T-helper 1 cell (primary cell): Measurements from ENCODE around the gene FCMR.

Source experiments
- DNase-seq, 5 donors: peaks; one replicate each; pipeline ENCODE4 v3.0.0-alpha.2; 2012 to 2020
- total RNA-seq, 4 donors: gene quantifications; one replicate each; lab custom pipeline; 2026; lab: John Stamatoyannopoulos, UW

FCMR gene
- 92.5 to 187 (median 151) reads per million in 4 donors for total RNA-seq

GRCh38 chr1:206921772-206922265, at the start of gene FCMR:
Gene FCMR (minus strand): TSS chr1:206921941. CDS start chr1:206921854, 87 bp downstream.
- DNase-seq = peak in 4 of 5 donors; percentile 21 to 79 (median 36)

GRCh38 chr1:206971029-206971655, 49.4 kb upstream of the FCMR start:
- DNase-seq = no peak

DNA sequence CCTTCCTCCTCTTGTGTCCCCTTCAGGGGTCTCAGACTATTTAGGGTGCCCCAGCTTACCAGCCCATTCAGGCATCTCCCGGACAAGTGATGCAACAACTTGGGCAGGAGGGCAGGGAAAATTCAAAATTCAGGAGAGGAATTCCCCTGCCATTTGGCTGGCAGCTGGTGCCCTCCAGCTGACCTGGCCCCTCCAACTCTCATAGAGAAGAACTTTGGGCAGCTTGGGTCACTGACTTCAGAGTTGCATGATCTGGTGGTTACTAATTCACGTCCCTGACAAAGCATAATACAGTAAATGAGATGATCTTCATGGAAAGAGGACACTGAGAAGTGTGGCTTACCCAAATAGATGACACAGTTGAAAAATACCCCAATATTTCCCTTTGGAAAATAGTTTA, 48.7 kb upstream of the FCMR start, which contains the start of gene FCAMR:
Gene FCAMR (minus strand): TSS at position 15 of the 400 bp plus-strand sequence. CDS start 335 bp downstream, outside the sequence.
- DNase-seq = no peak

DNA sequence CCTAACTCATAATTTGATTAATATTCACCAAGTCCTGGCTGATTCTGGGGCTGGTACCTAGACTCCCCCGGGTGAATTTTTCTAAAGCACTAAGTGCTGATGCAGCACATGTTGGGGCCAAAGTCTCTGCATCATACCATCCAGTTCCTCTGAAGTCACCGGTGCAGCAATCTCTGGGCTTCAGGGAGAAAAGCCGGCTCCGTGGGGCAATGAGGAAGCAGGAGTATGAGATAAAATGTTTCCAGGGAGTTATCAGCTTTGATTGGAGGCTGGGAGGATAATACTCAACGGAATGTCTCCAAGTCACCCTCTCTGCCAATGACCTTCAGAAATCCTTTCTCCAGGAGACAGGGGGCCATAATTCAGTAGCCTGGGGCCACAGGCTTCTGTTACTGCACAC, 47.3 kb upstream of the FCMR start:
- DNase-seq = no peak

GRCh38 chr1:206967096-206967849, 45.5 kb upstream of the FCMR start:
- peak in 1 of 5 donors; percentile 40 for DNase-seq

- no peak for DNase-seq
Observed at GRCh38 chr1:206965781-206966180, 44.0 kb upstream of the FCMR start.

DNA sequence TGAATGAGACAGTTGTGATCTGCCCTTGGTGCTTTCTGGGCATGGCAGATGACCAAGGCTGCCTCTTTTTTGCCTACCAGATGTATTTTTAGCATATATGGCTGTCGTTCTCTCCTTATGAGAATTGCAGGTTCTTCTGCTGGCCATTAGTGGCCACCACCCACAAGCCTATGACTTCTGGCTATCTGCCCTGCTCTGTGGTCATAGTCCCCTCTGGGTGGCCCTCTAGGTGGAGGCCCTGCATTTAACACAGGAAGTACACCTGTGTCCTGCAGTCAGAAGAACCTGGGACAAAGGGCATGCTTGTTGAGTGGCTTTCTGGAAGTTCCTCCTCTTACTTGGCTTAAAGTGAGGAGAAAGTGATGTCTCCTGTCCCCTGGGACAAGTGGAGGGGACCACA, 42.0 kb upstream of the FCMR start:
- DNase-seq = no peak

DNA sequence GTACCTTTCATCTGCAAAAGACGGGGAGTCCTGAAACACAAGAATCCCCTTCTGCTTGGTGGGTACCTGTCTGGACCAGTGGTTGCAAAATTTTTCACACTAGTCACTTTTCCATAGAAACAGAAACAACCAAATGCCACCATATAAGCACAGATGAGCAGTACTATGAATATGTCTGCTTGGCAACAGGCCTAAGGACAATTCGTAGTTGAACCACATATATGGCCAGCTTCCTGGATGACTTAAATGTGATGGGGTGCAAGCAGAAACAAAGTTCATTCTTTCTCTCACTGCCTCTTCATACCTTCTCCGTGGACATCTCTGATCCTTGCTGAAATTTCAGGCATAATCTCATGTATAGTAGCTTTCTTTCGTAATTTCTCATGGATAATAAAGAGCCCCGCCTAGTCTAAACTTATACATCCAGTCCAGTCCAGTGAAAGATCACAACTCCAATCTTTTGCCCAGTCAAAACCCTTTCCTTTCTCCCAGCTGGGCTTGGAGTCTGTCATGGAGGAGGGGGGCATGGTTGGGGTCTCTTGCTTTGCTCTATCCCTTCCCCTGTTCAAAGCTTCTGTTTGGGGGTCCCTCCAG, 41.5 kb upstream of the FCMR start:
- DNase-seq = no peak

- no peak for DNase-seq
Observed at GRCh38 chr1:206962272-206962671, 40.5 kb upstream of the FCMR start.

DNA sequence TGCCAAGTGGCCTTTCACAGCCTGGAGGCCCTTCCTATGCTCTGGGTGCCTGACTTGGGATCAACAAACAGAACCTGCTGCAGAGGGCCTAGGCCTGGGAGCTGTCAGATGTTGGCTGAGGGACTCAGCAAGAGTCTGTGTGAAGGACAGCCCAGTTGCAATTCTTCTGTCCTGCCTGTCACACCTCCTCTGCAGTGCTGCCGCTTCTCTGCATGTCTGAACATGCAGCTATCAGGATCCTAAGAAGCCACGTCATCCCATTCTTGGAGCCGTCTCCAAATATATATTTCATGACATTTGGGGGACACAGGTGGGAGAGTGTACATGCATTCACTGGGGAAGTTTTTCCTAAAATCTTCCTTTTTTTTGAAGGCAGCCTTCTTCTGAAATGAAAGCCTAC, 39.9 kb upstream of the FCMR start:
- no peak for DNase-seq

- DNase-seq = no peak
Observed at GRCh38 chr1:206960676-206961386, 39.1 kb upstream of the FCMR start.

DNA sequence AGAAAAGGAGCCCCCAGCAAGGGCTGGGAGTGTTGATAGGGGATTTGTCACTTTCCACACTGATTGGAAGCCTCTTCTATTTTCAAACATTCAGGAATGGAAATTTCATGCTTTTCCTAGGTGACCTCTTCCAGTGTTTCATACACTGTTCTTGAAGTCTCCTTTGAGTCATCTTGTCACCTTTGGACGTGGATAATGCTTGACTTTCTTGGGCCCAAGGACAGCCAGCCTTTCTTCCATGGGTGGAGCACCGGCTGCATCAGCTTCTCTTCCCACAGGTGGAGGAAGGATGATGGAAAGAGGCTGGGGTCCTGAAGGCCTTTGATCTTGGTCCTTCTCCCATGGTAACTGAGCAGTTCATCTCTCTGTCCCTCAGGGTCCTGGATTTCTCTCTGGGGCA, 36.4 kb upstream of the FCMR start:
- DNase-seq = no peak

GRCh38 chr1:206957639-206958038, 35.9 kb upstream of the FCMR start:
- no peak for DNase-seq

DNA sequence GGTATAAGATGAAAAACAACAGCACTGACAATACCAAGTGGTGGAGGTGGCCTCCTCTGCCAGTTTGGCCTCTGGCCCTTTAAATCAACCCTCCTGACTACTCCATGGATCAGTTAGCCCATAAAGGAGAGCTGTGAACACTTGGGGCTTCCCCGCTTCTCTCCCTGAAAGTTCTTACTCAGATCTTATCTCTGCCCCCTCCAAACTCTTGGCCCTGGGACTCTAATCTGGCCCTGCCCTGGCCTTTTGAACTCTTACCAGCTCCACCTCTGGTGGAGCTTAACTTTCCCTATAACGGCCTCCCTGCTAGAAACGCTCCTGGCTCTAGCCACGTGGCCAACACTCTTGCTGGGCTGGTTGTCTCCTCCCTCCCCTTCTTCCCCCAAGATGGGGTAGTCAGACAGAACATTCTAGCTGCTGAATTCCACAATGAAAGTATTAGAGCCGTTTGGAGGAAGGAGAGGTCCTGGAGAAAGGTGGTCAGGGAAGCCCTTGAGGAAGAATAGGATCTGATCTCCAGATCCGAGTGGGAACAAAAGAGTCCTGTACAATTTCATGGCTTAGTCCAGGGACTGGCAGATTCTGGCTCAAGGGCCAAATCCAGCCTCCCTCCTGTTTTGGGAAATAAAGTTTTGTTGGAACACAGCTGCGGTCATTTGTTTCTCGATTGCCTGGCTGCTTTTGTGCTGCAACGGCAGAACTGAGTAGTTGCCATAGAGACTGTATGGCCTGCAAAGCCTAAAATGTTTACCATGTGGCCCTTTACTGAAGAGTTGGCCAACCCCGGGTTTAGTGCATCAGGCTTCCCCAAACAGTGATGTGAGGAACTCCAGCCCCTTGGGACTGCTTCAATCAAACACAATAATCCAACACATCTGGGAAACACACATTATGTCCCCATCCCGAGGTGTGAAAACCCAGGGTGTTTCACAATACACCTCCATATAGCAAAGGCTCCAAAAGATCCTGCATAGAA, 34.0 kb upstream of the FCMR start:
- DNase-seq = no peak

GRCh38 chr1:206954459-206955342, 33.0 kb upstream of the FCMR start:
- no peak for DNase-seq

- DNase-seq = no peak
Observed at GRCh38 chr1:206953626-206954025, 31.9 kb upstream of the FCMR start.

DNA sequence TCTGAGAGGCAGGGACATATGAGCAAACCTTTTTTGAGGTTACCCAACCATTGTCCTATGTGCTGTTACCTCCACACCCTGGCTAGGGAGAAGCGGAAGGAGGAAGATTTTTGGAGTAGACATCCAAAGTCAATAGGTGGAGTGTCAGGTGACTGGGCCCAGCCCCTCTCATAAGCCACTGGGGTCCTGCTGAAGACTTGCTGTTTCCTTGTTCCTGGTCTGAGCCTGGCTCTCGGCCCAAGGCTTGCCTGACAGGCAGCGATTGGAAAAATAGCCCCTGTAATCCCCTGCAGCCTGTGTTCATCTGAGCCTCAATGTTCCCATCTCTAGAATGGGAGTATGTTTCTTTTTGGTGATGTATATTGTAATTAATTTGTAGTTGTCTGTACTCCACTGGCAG, 31.4 kb upstream of the FCMR start:
- no peak for DNase-seq

GRCh38 chr1:206952171-206952570, 30.4 kb upstream of the FCMR start:
- no peak for DNase-seq

DNA sequence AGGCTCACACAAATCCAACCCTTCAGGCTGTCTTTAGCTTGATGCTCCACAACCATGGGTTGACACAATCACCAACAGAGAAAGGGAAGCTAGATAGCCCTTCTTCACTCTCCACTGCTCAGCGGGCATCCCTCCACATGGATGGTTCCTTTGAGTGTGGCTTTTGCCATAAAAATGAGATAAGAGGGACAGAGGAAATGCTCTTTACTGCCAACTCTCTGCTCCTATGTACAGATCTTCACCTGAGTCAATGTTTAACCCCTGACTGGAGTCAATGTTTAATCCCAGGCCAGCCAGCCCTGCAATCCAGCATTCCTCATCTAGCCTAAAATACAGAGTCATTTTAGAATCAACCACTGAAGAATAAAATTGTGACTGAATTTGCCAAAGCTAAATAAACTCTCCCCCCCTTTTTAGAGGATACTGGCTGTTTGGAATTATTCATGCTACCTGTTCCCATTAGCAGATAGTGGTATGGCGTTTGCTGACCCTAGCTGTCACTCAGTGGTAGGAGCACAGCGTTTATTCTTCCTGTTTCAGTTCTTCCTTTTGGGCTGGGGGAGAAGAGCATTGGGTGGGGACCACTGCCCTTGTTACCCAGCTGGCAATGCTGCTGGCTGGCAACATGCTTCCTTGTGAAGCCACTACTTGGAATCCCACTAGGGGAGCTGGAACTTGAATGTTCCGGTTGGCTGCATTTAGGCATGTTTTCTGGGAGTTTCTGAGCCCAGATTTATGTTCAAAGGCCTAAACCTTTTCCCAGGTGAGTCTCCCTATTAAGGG, 29.8 kb upstream of the FCMR start:
- DNase-seq = no peak

DNA sequence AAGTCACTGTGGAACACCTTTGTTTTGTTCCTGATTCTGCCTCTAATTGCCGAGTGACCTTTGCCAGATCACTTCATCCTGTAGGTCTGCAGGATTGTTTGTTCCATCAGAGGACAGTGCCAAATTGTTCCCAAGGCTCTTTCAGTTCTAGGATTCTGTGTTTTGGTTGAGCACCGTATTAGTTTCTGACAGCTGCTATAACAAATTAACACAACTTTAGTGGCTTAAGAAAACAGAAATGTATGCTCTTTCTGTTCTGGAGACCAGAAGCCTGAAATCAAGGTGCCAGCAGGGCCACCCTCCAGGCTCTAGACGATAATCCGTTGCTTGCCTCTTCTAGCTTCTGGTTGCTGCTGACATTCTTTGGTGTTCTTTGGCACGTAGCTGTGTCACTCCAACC, 27.9 kb upstream of the FCMR start:
- no peak for DNase-seq
